ENCODE measurements around the gene NEURL1.
"Not testable (repeated sequence)": the region's sequence is repeated elsewhere in the genome, so short reads cannot be mapped to it uniquely, and the experiment has no call there.

NEURL1 gene

DNA sequence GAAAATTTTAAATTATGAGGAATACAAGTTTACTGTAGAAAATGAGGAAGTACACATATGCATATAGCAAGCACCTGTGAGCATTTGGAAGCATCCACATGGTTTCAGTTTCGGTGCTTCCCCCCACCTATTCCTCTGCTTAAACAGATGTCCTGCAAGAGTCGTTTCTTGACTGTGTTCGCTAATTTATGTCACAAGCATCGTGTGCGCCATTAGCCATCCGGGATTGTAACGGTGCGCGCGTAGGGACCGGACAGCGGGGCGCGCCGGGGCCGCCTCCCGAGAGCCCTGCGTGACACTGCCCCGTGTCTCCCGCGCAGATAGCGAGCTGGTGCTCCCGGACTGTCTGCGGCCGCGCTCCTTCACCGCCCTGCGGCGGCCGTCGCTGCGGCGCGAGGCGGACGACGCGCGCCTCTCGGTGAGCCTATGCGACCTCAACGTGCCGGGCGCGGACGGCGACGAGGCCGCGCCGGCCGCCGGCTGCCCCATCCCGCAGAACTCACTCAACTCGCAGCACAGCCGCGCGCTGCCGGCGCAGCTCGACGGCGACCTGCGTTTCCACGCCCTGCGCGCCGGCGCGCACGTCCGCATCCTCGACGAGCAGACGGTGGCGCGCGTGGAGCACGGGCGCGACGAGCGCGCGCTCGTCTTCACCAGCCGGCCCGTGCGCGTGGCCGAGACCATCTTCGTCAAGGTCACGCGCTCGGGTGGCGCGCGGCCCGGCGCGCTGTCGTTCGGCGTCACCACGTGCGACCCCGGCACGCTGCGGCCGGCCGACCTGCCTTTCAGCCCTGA, 90.9 kb downstream of the NEURL1 start:
- peak; percentile 48 to 49 for DNase-seq (ENCODE audit: low read depth in 2 of 2)

DNA sequence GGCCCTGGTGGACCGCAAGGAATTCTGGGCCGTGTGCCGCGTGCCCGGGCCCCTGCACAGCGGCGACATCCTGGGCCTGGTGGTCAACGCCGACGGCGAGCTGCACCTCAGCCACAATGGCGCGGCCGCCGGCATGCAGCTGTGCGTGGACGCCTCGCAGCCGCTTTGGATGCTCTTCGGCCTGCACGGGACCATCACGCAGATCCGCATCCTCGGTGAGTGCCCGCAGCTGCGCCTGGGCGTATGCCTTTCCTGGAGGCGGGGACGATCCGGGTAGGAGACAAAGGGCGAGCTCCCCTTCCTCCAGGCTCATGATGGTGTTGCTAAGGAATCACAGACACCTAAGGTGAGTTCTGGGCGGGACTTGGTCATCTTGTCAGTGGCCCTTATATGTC, 91.5 kb downstream of the NEURL1 start:
- no peak for DNase-seq (ENCODE audit: low read depth in 2 of 2)

DNA sequence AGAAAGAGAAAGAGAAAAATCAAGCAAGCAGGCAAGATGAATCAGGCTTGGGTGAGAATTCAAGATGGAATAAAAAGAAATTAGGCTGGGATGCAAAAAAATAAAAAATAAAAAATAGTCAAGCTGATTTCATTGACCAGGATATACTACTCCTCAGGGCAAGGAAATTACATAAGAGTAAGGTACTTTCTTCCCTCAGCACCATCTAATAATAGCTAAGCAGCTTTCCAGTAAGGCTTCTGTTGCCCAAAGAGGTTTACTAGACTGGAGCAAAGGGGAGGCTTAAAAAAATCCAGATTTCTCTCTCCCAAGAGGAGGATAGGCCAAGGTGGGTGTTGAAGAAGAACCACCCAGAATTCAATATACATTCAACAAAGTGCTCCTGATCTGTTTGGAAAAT, 93.6 kb downstream of the NEURL1 start:
- no peak for DNase-seq (ENCODE audit: low read depth in 2 of 2)

DNA sequence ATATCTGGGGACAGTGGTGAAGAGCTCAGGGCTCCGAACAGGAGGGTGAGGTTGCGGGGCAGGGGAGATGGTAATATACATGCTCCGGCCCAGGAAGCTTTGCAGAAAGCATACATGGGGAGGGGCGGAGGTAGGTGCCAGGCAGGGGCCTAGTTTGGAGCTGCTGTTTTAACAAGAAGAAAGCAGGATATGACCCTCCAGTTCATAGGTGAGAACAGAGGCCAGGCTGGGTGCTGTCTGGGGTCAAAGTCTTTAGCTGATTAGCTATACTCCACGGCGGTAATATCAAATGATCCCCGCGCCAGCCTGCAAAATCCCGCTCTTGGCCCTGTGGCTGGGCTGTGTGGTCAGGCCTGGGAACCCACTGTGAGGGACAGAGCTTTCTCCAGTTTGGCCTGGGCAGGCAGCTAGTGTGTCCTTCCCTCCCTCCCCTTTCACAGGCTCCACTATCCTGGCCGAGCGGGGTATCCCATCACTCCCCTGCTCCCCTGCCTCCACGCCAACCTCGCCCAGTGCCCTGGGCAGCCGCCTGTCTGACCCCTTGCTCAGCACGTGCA, 95.6 kb downstream of the NEURL1 start:
- no peak for DNase-seq (ENCODE audit: low read depth in 2 of 2)

DNA sequence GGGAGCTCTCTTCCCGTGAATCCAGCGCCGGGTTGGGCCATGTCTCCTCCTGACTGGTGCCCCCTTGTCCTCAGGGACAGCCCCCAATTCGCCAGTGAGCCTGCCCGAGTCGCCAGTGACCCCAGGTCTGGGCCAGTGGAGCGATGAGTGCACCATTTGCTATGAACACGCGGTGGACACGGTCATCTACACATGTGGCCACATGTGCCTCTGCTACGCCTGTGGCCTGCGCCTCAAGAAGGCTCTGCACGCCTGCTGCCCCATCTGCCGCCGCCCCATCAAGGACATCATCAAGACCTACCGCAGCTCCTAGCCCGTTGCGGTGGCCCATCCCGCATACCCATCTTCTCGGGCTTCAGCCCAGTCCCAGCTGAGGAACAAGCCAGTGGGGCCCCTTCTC, 96.6 kb downstream of the NEURL1 start:
- no peak for DNase-seq (ENCODE audit: low read depth in 2 of 2)

DNA sequence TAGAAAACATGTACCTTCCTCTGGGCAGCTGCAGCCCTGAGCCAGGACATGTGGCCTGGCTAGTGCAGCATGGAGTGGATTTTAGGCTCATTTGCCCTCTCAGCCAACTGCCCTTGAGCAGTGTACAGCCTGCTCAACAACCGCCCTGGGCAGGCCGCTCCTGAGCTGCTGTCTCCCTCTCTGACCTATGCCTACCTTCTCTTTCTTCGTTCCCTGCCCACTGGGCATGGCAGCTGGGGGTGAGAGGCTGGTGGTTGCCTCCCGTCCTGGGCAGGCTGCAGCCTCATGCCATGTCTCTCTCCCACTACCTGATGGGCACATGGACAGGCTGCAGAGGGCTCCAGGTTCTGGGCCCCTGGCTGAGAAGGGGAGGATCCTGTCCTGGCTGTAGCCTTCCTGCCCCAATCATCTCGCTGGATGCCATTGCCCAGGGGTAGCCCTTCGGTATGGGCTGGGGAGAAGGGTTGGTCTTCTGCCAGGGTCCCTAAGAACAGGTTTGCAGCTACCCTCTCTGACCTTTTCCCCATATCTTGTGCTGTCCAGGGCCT, 97.3 kb downstream of the NEURL1 start:
- no peak for DNase-seq (ENCODE audit: low read depth in 2 of 2)

DNA sequence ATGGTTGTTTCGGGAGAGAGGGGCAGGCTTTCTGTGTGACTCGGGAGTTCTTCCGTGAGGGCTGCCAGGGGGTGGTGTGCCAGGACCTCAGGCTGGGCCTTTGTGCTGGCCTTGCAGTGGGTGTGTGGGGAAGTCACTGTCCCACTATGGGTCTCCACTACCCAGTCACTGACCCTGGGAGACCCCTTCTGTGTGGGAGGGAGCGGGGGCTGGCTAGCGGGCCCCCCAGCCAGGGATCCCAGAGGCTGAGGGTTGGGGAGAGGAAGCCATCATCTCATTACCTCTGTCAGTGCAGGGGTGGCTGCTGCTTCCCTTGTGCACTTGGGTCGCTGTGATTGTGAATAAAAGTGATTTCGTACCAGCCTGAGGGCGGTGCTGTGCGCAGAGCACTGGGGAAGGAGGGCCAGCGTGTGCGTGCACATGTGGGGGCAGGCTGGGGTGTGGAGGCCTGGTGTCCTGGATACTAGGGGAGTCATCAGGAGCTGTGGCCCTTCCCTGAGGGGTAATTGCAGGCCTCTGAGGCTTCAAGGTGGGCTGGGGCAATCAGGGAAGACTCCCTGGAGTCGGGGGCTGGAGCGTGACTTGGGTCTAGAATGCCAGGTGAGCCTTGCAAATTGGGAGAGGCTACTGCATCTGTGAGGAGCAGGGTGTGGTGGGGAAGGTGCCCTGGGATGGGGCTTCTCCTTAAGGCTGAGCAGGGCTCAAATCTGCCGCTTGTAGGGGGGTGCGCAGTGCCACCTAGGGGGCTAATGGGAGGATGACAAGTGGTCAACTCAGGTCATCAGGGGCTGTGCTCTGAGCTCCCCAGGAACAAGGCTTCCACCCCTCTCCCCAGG, 98.9 kb downstream of the NEURL1 start:
- DNase-seq (ENCODE audit: low read depth in 2 of 2), result peak in 1 of 2 donors; percentile 44

DNA sequence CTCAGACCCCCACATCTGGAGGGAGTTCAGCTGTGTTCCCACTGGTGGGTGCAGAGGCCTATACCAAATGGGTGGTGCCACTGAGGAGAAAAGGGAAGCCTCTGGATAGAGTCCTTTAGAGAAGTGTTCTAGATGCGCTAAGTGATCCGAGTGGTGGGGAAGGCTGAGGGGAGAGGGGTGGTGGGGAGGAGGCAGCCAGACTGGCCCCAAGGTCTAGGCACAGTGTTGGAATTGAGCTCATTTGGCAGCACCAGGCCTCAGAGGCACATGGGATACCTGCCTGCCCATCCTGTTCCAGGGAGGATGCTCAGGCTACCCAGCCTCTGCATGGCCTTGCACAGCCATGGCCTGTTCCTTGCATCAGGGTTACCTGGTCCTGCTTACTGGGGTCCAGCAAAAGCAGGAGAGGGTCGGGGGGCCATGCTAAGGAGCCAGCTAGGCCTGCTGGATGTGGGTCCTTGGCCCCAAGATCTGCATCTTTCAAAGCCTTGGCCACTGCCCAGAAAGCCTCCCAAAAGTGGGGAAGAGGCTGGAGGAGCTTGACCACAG, 99.6 kb downstream of the NEURL1 start:
- DNase-seq (ENCODE audit: low read depth in 2 of 2), result no peak

DNA sequence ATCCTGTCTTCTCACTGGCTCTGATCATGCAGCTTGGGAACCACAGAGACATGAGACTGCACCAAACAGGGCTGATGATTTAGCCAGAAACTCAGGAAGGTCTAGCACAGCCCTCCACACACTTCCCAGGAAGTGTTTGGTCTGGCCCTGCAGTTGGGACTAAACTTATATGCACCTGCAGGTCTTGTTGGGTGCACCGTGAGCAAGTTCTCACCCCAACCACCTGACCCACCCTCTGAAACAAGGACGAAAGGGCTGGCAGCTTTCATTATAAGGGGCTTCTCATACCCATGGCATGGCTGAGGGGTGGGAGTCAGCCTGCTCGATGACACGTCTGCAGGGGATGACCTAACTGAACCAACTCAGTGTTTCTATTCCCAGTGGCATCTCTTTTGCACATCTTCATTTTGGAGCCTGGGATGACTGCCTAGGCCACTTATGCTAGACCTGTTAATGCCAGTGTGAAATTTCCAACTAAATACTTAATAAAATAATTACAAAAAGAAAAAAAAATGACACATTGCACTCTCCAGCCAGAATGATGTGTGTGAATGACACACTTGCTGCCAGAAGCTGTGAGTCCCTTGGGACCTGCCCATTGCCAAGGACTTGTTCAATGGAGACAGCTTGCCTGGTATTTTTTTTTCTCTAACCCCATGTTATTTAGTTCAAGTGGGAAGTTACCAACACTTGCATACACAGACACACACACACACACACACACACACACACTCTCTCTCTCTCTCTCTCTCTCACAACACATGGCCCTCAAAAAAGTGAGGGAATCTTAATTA, 102.6 kb downstream of the NEURL1 start:
- no peak for DNase-seq (ENCODE audit: low read depth in 2 of 2)

DNA sequence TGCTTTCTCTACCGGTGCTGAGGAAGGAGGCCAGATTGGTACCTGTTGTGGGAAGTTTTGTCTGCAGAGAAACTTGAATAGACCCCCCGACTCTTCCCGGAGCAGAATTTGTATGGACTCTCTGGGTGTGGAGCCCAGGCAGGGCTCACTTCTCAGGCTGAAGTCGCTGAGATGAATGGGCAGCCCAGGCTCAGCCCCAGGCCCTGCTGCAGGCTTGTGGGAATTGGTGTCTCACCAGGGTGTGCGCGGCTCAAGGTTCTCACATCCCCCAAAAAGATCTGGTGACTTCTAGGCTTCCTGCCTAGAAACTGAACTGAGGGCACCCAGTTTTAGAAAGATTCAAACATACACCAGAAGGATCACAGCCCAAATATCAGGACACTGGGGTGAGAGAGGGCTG, 103.5 kb downstream of the NEURL1 start:
- no peak for DNase-seq (ENCODE audit: low read depth in 2 of 2)

DNA sequence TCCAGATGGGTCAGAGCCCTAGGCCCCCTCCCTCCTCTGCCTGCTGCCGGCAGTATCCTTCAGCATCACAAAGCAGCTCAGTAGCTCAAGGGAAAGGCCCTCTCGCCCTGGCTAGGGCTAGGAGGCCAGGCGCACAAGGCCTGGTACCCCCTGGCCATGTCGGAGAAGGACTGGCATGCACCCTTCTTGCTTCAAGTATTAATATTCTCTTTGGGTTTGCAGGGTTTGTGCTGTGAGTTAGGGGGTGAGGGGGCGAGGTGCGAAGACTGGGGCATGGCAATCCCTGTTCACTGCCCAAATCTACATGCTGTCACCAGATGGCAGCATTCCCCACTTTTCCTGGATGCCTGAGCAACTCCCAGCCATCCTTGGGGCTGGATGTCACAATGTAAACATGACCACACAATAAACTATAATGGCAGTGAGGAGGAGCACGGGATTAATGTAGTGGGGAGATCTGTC, 105.2 kb downstream of the NEURL1 start:
- DNase-seq (ENCODE audit: low read depth in 2 of 2), result no peak

DNA sequence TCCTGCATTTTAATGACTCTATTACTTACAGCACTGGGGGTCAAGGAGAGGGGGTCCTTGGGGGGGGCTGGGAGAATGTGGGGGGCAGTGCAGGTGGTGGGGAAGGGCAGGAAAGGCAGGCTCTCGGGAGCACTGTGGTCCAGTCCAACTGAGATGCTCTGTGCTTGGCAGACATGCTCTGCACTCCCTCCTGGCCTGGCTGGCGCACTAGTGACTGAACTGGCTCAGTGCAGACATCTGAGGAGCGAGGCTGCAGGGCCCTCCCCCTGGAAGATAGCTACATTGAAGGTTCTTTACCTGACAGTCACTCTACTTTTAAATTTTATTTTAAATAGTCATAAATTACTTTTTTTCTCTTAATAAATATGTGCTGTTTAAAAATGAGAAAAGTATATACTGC, 105.7 kb downstream of the NEURL1 start:
- DNase-seq (ENCODE audit: low read depth in 2 of 2), result no peak

DNA sequence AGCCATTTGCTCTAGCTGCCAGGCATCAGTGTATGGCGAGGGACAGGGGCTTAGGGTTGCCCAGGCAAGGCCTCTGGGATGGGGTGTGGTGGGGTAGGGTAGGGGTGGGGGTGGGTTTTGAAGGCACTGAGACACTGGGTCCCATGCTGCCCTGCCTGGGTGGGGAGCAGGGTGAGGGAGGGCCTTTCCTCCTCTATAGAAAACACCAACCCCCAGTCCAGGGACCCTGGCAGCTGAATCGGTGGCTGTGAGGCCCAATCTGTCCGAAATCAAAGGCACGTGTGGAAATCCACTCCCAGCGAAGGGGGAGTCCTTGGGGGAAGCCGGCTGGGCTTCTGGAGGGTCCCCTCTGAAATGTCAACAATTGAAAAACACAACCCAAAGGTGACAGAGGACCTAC, 106.4 kb downstream of the NEURL1 start:
- no peak for DNase-seq (ENCODE audit: low read depth in 2 of 2)

DNA sequence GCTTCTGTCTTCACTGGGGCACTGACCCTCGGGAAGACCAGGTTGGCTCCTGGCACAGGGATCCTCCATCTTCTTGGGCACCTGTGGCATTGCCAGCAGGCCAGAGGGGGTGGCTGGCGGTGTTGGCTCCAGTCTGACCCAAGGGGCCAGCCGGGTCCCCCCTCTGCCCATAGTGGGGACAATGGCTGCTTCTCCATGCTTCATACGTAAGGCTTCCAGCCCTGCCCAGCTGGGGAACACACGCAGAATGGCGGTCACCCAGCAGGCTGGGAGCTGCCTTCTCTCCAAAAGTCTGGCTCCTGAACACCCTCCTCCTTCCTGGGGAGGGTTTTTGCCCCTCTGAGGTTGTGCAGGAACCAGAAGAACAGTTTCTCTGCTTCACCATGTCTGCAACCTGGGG, 106.8 kb downstream of the NEURL1 start:
- DNase-seq (ENCODE audit: low read depth in 2 of 2), result no peak

DNA sequence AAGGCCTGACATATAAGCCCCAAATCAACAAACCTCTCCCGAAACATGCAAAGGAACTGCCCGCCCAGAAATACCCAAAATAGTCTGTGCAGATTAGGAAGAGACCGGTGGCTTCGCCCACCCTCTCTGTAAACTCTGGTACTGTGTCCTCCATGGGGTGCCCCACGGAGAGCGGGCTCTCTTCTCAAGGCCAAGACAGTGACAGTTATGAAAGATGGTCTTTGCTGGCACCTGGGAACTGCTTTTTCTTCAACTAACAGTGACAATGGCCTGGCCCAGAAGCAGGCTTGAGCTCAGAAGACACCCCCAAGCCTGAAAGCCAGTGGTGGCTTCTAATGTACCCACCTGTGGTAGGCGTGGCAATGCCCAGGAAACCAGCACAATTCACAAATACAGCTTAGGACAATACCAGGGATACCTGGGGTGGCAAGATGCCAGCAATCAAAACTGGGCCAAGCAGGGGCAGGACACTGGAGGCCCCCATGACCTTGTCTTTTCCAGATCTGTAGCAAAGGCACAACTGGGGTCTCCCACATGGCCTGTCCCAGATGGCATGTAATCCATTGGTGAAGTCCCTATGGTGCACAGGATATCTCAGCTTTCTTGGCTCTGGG, 107.6 kb downstream of the NEURL1 start:
- no peak for DNase-seq (ENCODE audit: low read depth in 2 of 2)

DNA sequence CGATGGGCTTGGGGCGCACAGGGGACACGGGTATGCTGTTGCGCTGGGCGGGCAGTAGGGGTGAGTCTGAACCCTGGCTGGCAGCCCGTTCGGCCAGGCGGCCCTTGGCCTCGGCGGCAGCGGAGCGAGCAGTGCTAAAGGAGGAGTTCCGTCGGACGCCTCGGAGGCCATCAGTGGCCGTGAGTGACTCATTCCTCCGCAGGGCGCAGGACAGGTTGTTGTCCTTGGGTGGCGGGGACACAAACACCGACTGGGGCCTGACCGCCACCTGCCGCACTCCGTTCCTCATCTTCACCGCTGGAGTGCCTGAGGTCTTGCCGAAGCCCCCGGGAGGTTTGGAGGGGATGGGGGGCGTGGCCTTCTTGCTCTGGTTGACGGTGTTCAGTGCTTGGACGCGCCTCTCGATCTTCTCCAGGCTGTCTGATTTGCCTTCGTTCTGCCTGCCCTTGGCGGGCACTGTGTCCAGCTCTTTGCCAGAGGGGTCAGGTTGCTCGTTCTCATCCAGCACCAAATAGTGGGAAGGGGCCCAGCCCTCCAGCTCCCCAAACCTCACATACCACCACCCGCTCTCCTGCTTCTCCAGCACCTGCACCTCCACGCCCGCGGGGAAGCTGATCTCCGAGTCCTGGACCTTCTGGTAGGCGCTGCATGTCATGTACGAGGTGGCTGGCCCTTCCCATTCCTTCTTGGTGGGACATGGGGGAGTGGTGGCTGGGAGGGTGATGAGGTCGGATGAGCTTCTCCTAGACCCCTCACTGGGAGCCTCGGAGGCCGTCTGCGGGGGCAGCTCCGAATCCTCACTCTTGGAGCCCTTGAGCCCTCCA, 108.7 kb downstream of the NEURL1 start:
- no peak for DNase-seq (ENCODE audit: low read depth in 2 of 2)

DNA sequence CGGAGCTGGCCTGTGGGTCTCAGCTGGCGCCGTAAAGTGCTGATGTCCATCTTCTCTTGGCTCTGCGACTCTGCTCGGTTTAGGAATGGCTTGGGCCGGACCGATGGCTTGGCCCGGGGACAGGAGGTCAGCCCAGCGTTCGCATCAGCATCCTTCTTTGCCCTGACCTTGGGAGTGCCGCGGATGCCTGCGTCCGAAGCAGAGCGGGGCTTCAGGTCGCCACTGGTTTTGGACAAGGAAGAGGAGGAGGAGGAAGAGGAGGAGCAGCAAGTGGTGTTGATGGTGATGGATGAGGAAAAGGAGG, 109.3 kb downstream of the NEURL1 start:
- DNase-seq (ENCODE audit: low read depth in 2 of 2), result no peak

DNA sequence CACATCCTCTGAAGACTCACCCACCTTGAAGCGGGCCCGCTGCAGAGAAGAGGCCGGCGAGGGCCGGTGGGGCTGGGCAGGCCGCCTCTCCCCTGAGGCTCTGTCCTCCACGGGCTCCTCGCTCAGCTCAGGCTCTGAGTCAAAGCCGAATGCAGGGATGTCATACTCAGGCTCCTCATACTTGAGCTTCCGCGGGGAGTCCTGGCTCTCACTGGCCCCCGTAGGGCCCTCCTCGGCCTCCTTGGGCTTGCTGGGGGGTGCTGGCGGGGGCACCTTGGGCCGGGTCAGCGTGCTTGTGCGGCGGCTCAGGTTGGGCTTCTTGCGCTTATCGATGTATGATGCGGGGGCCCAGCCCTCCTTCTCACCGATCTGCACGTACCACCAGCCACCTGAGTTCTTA, 109.9 kb downstream of the NEURL1 start:
- no peak for DNase-seq (ENCODE audit: low read depth in 2 of 2)

DNA sequence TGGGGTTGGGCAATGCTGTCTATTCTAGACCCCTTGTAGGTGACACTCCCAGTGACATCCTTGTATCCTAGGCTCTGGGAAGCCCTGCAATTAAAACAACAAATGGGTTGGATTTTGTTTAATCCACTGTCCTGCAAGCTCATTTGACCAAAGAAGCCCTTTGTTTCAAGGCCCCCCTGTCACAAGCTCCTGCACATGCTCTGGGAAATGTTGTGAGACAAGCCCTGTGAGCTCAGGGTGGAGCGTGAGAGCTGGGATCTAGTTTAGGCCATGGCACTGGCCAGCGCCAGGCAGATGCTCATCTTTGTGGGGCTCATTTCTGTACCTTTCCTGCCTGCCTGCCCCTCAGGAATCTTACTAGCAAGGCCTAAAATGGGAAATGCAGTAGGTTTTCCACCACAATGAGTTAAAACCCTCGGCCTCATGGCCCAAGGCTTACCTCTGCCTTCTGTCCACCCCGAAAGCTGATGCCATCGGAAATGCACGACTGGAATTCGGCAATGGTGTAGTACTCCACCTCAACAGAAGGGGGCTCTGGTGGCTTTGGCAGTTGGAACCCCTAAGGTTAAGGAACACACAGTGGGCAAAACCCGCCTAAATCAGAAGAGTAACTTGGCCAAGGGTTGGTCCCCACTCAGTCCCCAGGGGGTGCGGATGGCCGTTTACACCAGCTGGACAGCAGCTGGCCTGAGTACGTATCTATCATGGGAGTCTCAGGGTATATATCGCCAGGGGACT, 112.0 kb downstream of the NEURL1 start:
- peak in 1 of 2 donors; percentile 39 for DNase-seq (ENCODE audit: low read depth in 2 of 2)

DNA sequence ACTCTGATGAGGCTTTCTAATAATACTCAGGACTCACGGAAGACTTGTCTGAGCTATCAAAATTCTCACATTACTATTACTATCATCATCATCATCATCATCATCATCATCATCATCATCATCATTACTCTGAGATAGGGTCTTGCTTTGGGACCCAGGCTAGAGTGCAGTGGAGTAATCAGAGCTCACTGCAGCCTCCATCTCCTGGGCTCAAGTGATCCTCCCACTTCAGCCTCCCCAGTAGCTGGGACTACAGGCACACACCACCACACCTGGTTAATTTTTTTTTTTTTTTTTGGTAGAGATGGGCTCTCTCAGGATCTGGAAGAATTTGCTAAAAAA, 112.6 kb downstream of the NEURL1 start:
- DNase-seq (ENCODE audit: low read depth in 2 of 2), result not testable (repeated sequence)

All from activated CD4-positive, alpha-beta T cell treated with anti-CD3 and anti-CD28 coated beads for 24 hours (primary cell).